Natural killer cell (primary cell): Measurements from ENCODE around the gene SLC25A13. TPM values are rescaled to one million over a fixed set of nuclear protein-coding genes. Genes with fewer than 3 reads are reported as not detected.

Source experiments
- ATAC-seq, 3 donors: fragments of 150-1000 bp in 2 of 3; fragments of 200-7000 bp in 1 of 3; cut with Tn5 transposase; 1 replicate in 1 of 3; 2 replicates in 2 of 3; pipeline ENCODE4 v1.10.0; 2021; ENCODE audit warnings: mild to moderate bottlenecking in 2 of 3, moderate library complexity in 2 of 3
- DNase-seq, 2 donors: peaks; one replicate each; pipeline versions ENCODE4 v3.0.0 to v3.0.0-alpha.2; 2013 to 2021; ENCODE audit warnings: mixed read lengths in 1 of 2
- H3K27ac ChIP-seq: one replicate; pipeline ENCODE4 v1.5.1; 2013; ENCODE audit warnings: mild to moderate bottlenecking, low read length
- H3K27me3 ChIP-seq: one replicate; pipeline ENCODE4 v1.6.1; 2013; ENCODE audit warnings: low read length; ENCODE audit not compliant: control insufficient read depth, insufficient read depth
- H3K36me3 ChIP-seq: one replicate; pipeline ENCODE4 v1.6.1; 2013; ENCODE audit warnings: low read length; ENCODE audit not compliant: control insufficient read depth, insufficient read depth
- H3K4me1 ChIP-seq: one replicate; pipeline ENCODE4 v1.6.1; 2013; ENCODE audit warnings: low read length; ENCODE audit not compliant: control insufficient read depth, insufficient read depth
- H3K4me3 ChIP-seq: one replicate; pipeline ENCODE4 v1.5.1; 2013; ENCODE audit warnings: low read length
- H3K9me3 ChIP-seq: one replicate; pipeline ENCODE4 v1.6.1; 2013; ENCODE audit warnings: low read length; ENCODE audit not compliant: control insufficient read depth, insufficient read depth
- H3K27ac Mint-ChIP-seq, 2 donors: one replicate each; pipeline ENCODE4 v1.8.0; 2022; ENCODE audit warnings: mild to moderate bottlenecking in 2 of 2, mixed read lengths in 2 of 2, moderate library complexity in 1 of 2
- H3K27me3 Mint-ChIP-seq, 2 donors: one replicate each; pipeline ENCODE4 v1.8.0; 2022; ENCODE audit warnings: low read depth in 2 of 2, mixed read lengths in 2 of 2
- H3K36me3 Mint-ChIP-seq: one replicate; pipeline ENCODE4 v1.8.0; 2022; ENCODE audit warnings: mixed read lengths
- H3K4me1 Mint-ChIP-seq, 2 donors: one replicate each; pipeline ENCODE4 v1.8.0; 2022; ENCODE audit warnings: mixed read lengths in 2 of 2
- H3K4me3 Mint-ChIP-seq: one replicate; pipeline ENCODE4 v1.8.0; 2022; ENCODE audit warnings: mild to moderate bottlenecking, moderate library complexity, mixed read lengths
- H3K9me3 Mint-ChIP-seq, 2 donors: one replicate each; pipeline ENCODE4 v1.8.0; 2022; ENCODE audit warnings: mixed read lengths in 2 of 2
- WGBS: methylation state at CpG from one replicate; pipeline ENCODE4 v1.1.7; 2013; ENCODE audit warnings: missing lambda C conversion rate; ENCODE audit not compliant: insufficient coverage; 5-methylcytosine and 5-hydroxymethylcytosine counted together
- intact Hi-C: fragments of 100-400 bp; cut with micrococcal nuclease; formaldehyde crosslinking; loops from one replicate; pipeline ENCODE4 v1.14.2; 2022
- total RNA-seq, 4 donors: library from RNA; stranded (reverse); fragments of 120-200 nt in 1 of 4; gene quantifications; one replicate each; pipeline versions ENCODE4 v1.2.3 to v1.2.4, GENCODE V29; 2013 to 2022
- TF ChIP-seq, protein P1 (sequence below): fragments of 200-600 bp; IDR thresholded peaks from one replicate; pipeline ENCODE4 v1.8.0; 2022; ENCODE audit warnings: antibody characterized with exemption

Gene SLC25A13
- total RNA-seq, 3 donors from 2014 or later (not counting 1 experiment from before 2014, with no cell fraction given), result 16.9 to 20.8 (median 20.5) TPM

GRCh38 chr7:96287559-96287958 lies 34.3 kb downstream of the SLC25A13 start:
- no peak overlapping the region for H3K27ac ChIP-seq
- H3K9me3 ChIP-seq, result no peaks in the 10 kb centered on the region
- H3K4me3 Mint-ChIP-seq, result no peak overlapping the region
- peak overlapping the region; percentile 84 to 87 for H3K27ac Mint-ChIP-seq
- H3K4me1 ChIP-seq, result peaks cover 20% of the 10 kb centered on the region
- no peaks in the 10 kb centered on the region for H3K27me3 Mint-ChIP-seq
- no peaks in the 10 kb centered on the region for H3K9me3 Mint-ChIP-seq
- TF ChIP-seq, protein P1, sequence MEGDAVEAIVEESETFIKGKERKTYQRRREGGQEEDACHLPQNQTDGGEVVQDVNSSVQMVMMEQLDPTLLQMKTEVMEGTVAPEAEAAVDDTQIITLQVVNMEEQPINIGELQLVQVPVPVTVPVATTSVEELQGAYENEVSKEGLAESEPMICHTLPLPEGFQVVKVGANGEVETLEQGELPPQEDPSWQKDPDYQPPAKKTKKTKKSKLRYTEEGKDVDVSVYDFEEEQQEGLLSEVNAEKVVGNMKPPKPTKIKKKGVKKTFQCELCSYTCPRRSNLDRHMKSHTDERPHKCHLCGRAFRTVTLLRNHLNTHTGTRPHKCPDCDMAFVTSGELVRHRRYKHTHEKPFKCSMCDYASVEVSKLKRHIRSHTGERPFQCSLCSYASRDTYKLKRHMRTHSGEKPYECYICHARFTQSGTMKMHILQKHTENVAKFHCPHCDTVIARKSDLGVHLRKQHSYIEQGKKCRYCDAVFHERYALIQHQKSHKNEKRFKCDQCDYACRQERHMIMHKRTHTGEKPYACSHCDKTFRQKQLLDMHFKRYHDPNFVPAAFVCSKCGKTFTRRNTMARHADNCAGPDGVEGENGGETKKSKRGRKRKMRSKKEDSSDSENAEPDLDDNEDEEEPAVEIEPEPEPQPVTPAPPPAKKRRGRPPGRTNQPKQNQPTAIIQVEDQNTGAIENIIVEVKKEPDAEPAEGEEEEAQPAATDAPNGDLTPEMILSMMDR, result no peak
- H3K36me3 ChIP-seq, result no peaks in the 10 kb centered on the region
- WGBS, result 79% methylated on average over 4 of the region's 4 CpGs
- intact Hi-C loops, result no loop called here
- H3K36me3 Mint-ChIP-seq, result no peaks in the 10 kb centered on the region
- H3K27me3 ChIP-seq, result no peaks in the 10 kb centered on the region
- H3K4me3 ChIP-seq, result no peak overlapping the region
- ATAC-seq (no peak), DNase-seq (no peak)
- H3K4me1 Mint-ChIP-seq, result peaks cover 59 to 60% of the 10 kb centered on the region in 2 donors

- Mint-ChIP-seq H3K4me1 (peaks cover 59 to 60% of the 10 kb centered on the region in 2 donors), H3K36me3 (no peaks in the 10 kb centered on the region), H3K27ac (peak overlapping the region; percentile 84 to 87), H3K9me3 (no peaks in the 10 kb centered on the region), H3K27me3 (no peaks in the 10 kb centered on the region), H3K4me3 (no peak overlapping the region)
- ATAC-seq, result peak in 1 of 3 donors; percentile 30
- TF ChIP-seq, protein P1, result no peak
- H3K36me3 ChIP-seq, result no peaks in the 10 kb centered on the region
- intact Hi-C loops, result no loop called here
- H3K9me3 ChIP-seq, result no peaks in the 10 kb centered on the region
- 54% methylated on average over 3 of the region's 3 CpGs for WGBS
- H3K4me3 ChIP-seq, result no peak overlapping the region
- H3K27me3 ChIP-seq, result no peaks in the 10 kb centered on the region
- no peak overlapping the region for H3K27ac ChIP-seq
- DNase-seq, result no peak
- peaks cover 20% of the 10 kb centered on the region for H3K4me1 ChIP-seq
These were observed 34.8 kb downstream of the SLC25A13 start for GRCh38 chr7:96287132-96287531.

GRCh38 chr7:96285579-96285978 lies 36.3 kb downstream of the SLC25A13 start:
- TF ChIP-seq, protein P1, result no peak
- ATAC-seq (peak; percentile 87 to 97 (median 94)), DNase-seq (peak in 1 of 2 donors; percentile 76)
- H3K9me3 Mint-ChIP-seq, result no peaks in the 10 kb centered on the region
- Histone ChIP-seq H3K36me3 (no peaks in the 10 kb centered on the region), H3K27ac (peak overlapping the region; percentile 68), H3K4me3 (no peak overlapping the region), H3K4me1 (peaks cover 20% of the 10 kb centered on the region), H3K9me3 (no peaks in the 10 kb centered on the region), H3K27me3 (no peaks in the 10 kb centered on the region)
- no peaks in the 10 kb centered on the region for H3K27me3 Mint-ChIP-seq
- peak overlapping the region; percentile 84 to 87 for H3K27ac Mint-ChIP-seq
- H3K4me1 Mint-ChIP-seq, result peaks cover 48 to 50% of the 10 kb centered on the region in 2 donors
- intact Hi-C loops, result no loop called here
- H3K4me3 Mint-ChIP-seq, result peak overlapping the region; percentile 86
- 3% methylated on average over 3 of the region's 3 CpGs for WGBS
- H3K36me3 Mint-ChIP-seq, result no peaks in the 10 kb centered on the region

- 83% methylated on average over 3 of the region's 3 CpGs for WGBS
- H3K36me3 ChIP-seq, result no peaks in the 10 kb centered on the region
- DNase-seq (no peak), ATAC-seq (no peak)
- no peaks in the 10 kb centered on the region for H3K9me3 Mint-ChIP-seq
- no peaks in the 10 kb centered on the region for H3K27me3 Mint-ChIP-seq
- peak overlapping the region; percentile 84 to 87 for H3K27ac Mint-ChIP-seq
- H3K9me3 ChIP-seq, result no peaks in the 10 kb centered on the region
- TF ChIP-seq, protein P1, result no peak
- peaks cover 41 to 48% of the 10 kb centered on the region in 2 donors for H3K4me1 Mint-ChIP-seq
- H3K4me3 ChIP-seq, result no peak overlapping the region
- intact Hi-C loops, result no loop called here
- H3K27me3 ChIP-seq, result no peaks in the 10 kb centered on the region
- H3K4me3 Mint-ChIP-seq, result peak overlapping the region; percentile 86
- peaks cover 20% of the 10 kb centered on the region for H3K4me1 ChIP-seq
- no peaks in the 10 kb centered on the region for H3K36me3 Mint-ChIP-seq
- peak overlapping the region; percentile 68 for H3K27ac ChIP-seq
These were observed 37.1 kb downstream of the SLC25A13 start for GRCh38 chr7:96284835-96285234.
